ENCODE results near the gene ZW10. TPM values are rescaled to one million over a fixed set of nuclear protein-coding genes. Genes with fewer than 3 reads are reported as not detected.
"Not testable (repeated sequence)": the region's sequence is repeated elsewhere in the genome, so short reads cannot be mapped to it uniquely, and the experiment has no call there.

The ZW10 gene
- total and polyA plus RNA-seq, 5 experiments from 2014 or later, result 9.8 to 16.3 (median 14.7) TPM

DNA sequence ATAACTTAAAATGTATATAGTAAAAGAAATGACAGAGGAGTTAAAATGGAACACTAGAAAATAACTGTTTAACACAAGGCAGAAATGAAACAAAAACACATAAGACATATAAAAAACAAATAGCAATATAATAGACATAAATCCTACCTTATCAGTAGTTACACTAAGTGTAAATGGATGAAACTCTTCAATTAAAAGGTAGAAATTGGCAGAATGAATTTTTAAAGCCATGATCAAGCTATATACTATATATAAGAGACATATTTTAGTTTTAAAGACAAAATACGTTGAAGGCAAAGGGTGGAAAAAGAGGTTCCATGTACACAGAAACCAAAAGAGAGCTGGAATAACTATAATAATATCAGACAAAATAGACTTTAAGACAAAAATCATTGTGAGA is 62.5 kb downstream of the ZW10 start:
- POLR2A ChIA-PET, result no interaction called here

DNA sequence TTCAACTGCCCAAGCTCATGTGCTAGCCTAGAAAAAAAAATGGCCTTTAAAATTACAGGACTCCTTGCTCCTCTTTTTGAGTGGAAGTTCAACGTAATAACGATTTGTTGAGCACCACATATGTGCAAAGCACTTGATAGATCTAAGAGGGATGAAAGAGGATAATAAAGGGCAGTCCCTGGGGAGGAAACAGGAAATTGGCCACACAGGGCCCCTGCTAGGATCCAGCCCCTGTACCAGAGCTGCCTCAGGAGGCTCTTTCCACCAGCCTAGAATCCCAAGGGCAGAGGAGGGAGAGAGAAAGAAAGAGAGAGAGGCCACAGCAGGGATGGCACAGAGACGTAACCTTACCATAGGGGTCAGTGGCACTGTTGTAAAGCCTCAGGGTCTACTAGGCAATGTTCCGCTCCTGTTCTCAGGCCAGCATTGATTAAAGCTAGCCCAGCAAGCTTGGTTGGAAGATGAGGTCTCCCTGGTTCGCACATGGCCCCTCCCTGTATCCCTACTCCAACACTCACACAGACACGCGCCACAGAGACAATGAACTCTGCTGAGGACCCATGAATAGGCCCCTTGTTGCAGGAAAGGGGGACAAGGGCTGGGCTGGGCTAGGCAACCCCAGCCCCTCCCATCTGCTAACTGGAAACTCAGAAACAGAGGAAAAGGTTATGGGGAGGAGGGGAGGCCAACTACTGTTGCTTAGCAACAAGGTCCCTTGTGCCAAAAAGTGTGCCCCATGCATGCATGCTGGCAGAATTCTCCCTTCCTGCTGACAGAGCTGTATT is 67.4 kb downstream of the ZW10 start, which contains the start of gene TMPRSS5:
Gene TMPRSS5 (minus strand): TSS at position 438 of the 785 bp plus-strand sequence. CDS start 84 bp downstream, at position 354.
- ATAC-seq (no peak), DNase-seq (no peak)
- H3K4me1 Mint-ChIP-seq, result no peaks in the 10 kb centered on the region

More for the DNA sequence above, 62.5 kb downstream of the ZW10 start:
- Mint-ChIP-seq H3K4me3 (no peak overlapping the region), H3K4me1 (no peaks in the 10 kb centered on the region), H3K27me3 (no peaks in the 10 kb centered on the region), H3K27ac (no peak overlapping the region), H3K9me3 (peaks cover 3 to 53% (median 36%) of the 10 kb centered on the region in 9 donors), H3K36me3 (peaks cover 20 to 63% (median 46%) of the 10 kb centered on the region in 3 donors)
- ATAC-seq, result no peak
- DNase-seq, result no peak

DNA sequence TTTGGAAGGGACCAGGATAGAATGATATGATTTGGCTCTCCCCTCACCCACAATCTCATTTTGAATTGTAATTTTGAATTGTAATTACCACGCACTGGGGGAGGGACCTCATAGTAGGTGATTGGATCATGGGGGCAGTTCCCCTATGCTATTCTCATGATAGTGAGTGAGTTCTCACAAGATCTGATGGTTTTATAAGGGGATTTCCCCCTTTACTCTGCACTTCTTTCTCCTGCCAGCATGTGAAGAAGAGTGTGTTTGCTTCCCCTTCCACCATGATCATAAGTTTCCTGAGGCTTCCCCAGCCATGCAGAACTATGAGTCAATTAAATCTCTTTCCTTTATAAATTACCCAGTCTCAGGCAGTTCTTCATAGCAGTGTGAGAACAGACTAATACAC is 69.9 kb downstream of the ZW10 start:
- H3K27ac Mint-ChIP-seq, ATAC-seq, H3K4me1 Mint-ChIP-seq, POLR2A ChIA-PET, H3K4me3 Mint-ChIP-seq, H3K27me3 Mint-ChIP-seq, DNase-seq: not testable (repeated sequence)
- Mint-ChIP-seq H3K36me3 (peaks cover 9 to 19% (median 19%) of the 10 kb centered on the region in 3 donors), H3K9me3 (peaks cover 0 to 27% (median 14%) of the 10 kb centered on the region in 9 donors)

More for the DNA sequence above, 67.4 kb downstream of the ZW10 start, which contains the start of gene TMPRSS5:
- Mint-ChIP-seq H3K36me3 (peaks cover 10 to 41% (median 30%) of the 10 kb centered on the region in 3 donors), H3K27ac (no peak within 1 kb of the TSS), H3K9me3 (peaks cover 3 to 41% (median 30%) of the 10 kb centered on the region in 9 donors), H3K4me3 (no peak within 1 kb of the TSS), H3K27me3 (no peaks in the 10 kb centered on the region)
- POLR2A ChIA-PET, result no interaction called here

DNA sequence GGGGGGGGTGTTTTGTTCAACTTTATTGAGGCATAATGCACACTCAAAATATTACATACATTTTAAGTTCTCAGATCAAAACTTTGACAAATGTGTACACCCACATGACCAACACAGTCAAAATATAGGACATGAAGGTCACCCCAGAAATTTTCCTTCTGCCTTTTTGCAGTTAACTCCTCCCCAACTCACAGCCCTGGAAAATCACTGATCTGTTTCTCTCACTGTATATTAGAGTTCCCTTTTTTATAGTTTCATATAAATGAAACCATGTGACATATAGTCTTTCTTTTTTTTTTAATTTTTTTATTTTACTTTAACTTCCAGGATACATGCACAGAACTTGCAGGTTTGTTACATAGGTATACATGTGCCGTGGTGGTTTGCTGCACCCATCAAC is 72.0 kb downstream of the ZW10 start:
- Mint-ChIP-seq H3K27ac (no peak overlapping the region), H3K4me1 (no peaks in the 10 kb centered on the region), H3K36me3 (peaks cover 3 to 6% (median 4%) of the 10 kb centered on the region in 3 donors), H3K27me3 (no peaks in the 10 kb centered on the region), H3K4me3 (no peak overlapping the region), H3K9me3 (peaks cover 0 to 11% (median 0%) of the 10 kb centered on the region in 9 donors)
- DNase-seq (no peak), ATAC-seq (no peak)
- POLR2A ChIA-PET, result no interaction called here

DNA sequence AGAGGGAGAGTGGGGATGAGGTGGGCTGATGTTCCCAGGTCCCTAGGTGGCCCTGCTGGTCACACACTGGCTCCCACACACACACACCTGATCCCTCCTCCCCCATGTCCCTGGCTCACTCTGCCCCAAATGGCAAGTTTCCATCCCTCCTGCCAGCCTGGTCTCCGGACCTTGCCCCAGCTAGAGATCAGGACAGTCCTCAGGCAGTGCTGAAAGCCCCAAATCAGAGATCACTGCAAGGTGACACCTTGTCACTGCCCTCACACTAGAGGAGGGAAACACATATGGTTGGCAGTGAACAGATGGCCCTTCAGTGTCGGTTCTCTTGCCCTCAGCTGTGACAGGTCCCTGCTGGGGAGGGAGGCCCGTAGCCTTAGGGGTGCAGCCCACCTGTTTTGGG is 75.0 kb downstream of the ZW10 start:
- Mint-ChIP-seq H3K9me3 (peaks cover 0 to 4% (median 0%) of the 10 kb centered on the region in 9 donors), H3K27ac (no peak overlapping the region), H3K27me3 (no peaks in the 10 kb centered on the region), H3K36me3 (peaks cover 0 to 10% (median 2%) of the 10 kb centered on the region in 3 donors), H3K4me1 (no peaks in the 10 kb centered on the region), H3K4me3 (no peak overlapping the region)
- no peak for DNase-seq
- POLR2A ChIA-PET, result no interaction called here
- no peak for ATAC-seq

DNA sequence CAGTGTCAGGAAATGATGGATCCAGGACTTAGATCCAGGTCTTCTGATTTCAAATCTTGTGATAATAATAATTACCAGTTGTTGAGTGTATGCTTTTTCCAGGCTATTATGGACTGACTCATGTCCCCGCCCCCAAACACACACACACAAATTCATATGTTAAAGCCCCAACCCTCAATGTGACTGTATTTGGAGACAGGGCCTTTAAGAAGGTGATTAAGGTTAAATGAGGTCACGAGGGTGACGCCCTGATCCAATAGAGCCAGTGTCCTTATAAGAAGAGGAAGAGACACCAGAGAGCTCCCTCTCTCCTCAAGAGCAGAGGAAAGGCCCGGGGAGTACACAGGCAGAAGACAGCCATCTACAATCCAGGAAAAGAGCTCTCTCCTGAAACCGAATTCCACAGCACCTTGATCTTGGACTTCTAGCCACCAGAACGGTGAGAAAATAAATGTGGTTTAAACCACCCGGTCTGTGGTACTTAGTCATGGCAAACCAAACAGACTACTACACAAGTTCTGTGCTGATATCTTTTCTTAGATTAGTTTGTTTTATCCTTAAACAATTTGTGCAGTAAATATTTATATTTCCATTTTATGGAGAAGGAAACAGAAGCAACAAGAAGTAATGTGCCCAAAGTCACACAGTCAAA is 75.6 kb downstream of the ZW10 start:
- DNase-seq (no peak), ATAC-seq (no peak)
- POLR2A ChIA-PET, result no interaction called here
- Mint-ChIP-seq H3K9me3 (peaks cover 0 to 3% (median 0%) of the 10 kb centered on the region in 9 donors), H3K4me3 (no peak overlapping the region), H3K27ac (no peak overlapping the region), H3K27me3 (no peaks in the 10 kb centered on the region), H3K4me1 (no peaks in the 10 kb centered on the region), H3K36me3 (peaks cover 0 to 8% (median 2%) of the 10 kb centered on the region in 3 donors)

DNA sequence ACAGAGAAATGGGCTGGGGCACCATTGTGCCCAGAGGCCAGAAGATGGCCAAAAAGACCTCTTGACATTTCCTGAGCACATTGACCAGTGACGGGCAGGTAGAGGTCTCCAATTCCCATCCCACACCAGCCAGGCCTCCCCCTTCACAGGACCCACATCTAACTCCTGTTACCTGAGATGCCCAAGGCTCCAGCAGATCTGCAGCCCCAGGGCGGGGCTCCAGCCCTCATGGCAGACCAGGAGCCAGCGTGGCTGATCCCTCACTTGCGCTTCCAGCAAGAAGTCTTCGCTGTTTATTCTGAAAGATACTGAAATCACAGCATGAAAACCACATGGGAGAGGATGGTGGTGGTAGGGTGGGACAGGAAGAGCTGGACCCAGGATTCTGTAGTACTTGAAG is 76.4 kb downstream of the ZW10 start:
- no peak overlapping the region for H3K27ac Mint-ChIP-seq
- DNase-seq, result no peak
- no peak for ATAC-seq
- H3K36me3 Mint-ChIP-seq, result peaks cover 0 to 8% (median 2%) of the 10 kb centered on the region in 3 donors
- H3K4me3 Mint-ChIP-seq, result no peak overlapping the region
- POLR2A ChIA-PET, result no interaction called here
- H3K4me1 Mint-ChIP-seq, result no peaks in the 10 kb centered on the region
- no peaks in the 10 kb centered on the region for H3K27me3 Mint-ChIP-seq
- peaks cover 0 to under 1% (median 0%) of the 10 kb centered on the region in 9 donors for H3K9me3 Mint-ChIP-seq

DNA sequence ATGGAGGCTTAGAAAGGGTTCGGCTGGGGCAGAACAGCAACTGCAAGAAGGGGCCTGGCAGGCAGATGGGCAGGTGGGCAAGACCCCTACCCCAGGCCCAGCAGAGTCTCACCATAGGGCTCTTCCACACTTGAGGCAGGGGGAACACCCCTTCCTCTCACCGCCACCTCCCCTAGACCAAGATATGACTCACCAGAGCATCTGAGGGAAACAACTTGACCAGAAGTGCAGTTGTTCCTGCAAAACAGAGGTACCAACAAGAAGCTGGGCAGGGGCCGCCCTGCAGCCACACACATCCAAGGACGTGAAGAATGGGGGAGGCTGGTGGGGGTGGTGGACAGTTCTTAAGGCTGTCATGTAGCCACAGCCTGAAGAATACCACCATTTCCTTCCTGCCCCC is 78.3 kb downstream of the ZW10 start:
- DNase-seq (no peak), ATAC-seq (no peak)
- POLR2A ChIA-PET, result no interaction called here
- Mint-ChIP-seq H3K27ac (no peak overlapping the region), H3K4me1 (no peaks in the 10 kb centered on the region), H3K9me3 (no peaks in the 10 kb centered on the region), H3K36me3 (peaks cover 0 to 8% (median 2%) of the 10 kb centered on the region in 3 donors), H3K27me3 (no peaks in the 10 kb centered on the region), H3K4me3 (no peak overlapping the region)

DNA sequence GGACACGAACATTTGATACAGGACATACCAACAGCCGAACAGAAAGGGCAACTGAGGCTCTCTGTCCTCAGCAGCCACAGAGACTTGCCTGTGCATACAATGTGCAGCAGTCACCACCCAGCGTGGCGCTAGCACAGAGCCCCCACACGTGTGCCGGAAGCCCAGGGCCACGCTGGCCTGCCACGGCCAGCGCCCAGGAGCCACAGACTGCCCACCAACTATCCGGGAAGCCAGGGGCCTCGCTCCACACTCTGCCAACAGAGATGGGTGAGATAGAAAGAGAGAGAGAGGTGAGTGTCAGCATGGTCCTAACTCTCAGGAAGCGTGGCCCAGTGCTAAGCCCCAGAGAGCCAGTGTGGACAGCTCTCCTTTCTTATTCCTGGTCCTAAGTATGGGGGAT is 79.1 kb downstream of the ZW10 start:
- no peak for DNase-seq
- Mint-ChIP-seq H3K27me3 (no peaks in the 10 kb centered on the region), H3K4me1 (no peaks in the 10 kb centered on the region), H3K27ac (no peak overlapping the region), H3K4me3 (no peak overlapping the region), H3K36me3 (peaks cover 0 to 8% (median 2%) of the 10 kb centered on the region in 3 donors), H3K9me3 (no peaks in the 10 kb centered on the region)
- POLR2A ChIA-PET, result no interaction called here
- ATAC-seq, result no peak

DNA sequence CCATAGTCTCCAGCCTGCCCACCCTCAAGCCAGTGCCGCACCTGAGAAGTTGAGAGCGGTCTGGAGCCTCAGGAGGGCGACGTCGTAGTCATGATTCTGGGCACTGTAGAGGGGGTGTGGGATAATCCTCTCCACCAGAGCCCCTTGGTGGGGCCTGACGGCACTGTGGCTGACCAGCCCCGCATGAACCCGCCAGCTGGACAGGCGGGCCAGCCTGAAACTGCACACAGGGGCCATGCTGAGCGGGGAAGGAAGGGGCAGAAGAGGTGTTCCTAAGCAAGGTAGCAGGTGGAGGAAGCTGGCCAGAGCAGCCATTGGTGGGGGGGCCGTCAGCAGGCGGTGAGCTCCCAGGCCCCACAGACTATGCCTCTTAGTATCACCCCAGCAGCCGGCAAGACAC is 80.5 kb downstream of the ZW10 start:
- Mint-ChIP-seq H3K4me1 (no peaks in the 10 kb centered on the region), H3K36me3 (peaks cover 0 to 8% (median 2%) of the 10 kb centered on the region in 3 donors), H3K9me3 (no peaks in the 10 kb centered on the region), H3K27ac (no peak overlapping the region), H3K4me3 (no peak overlapping the region), H3K27me3 (no peaks in the 10 kb centered on the region)
- DNase-seq (no peak), ATAC-seq (no peak)
- POLR2A ChIA-PET, result no interaction called here

DNA sequence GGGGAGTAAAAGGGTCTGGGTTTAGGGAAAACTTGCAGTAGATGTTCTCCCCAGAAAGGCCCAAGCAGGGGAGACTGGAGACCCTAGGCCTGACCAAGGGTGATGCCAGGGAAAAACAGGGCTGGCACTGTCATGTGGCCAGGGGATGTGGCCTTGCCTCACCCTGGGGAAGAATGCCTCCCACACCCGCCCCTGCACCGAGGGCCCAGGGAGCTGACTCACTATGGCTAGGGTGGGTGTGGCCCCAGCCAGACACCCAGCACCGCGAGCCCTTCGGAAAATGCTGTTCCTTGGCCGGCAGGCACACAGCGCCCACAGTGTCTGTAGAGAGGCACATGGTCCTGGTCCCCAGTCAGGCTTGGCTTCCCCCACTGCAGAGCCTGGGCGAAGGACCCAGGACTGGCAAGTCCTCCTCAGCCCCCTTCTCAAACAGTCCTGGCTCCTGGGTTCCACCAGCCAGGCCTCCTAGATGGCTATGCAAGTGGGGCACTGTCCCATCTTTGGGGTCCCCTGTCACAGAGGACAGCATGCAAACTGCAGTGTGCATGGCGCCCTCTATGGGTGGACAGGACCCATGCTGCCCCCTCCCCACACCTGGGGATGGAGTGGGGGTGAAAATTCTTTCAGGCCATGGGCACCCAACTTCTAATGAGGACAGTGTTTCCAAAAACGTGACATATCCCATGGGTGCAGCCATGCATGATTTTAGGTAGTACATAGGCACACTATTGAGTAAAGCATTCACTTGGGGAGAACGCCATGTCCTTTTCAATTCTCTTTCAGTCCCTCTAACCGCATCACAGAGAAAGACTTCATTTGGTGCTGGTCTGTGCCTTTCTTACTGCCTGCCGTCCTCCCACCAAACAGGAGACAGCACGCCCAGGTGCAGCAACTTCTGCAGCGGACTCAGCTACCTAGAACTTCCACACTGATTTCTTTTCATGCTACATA is 82.6 kb downstream of the ZW10 start:
- ATAC-seq, result no peak
- H3K4me3 Mint-ChIP-seq, result no peak overlapping the region
- no peaks in the 10 kb centered on the region for H3K4me1 Mint-ChIP-seq
- H3K27ac Mint-ChIP-seq, result no peak overlapping the region
- H3K36me3 Mint-ChIP-seq, result peaks cover 0 to 1% (median 0%) of the 10 kb centered on the region in 3 donors
- peak in 1 of 10 donors; percentile 1 for DNase-seq
- POLR2A ChIA-PET, result no interaction called here
- H3K9me3 Mint-ChIP-seq, result no peaks in the 10 kb centered on the region
- H3K27me3 Mint-ChIP-seq, result no peaks in the 10 kb centered on the region

DNA sequence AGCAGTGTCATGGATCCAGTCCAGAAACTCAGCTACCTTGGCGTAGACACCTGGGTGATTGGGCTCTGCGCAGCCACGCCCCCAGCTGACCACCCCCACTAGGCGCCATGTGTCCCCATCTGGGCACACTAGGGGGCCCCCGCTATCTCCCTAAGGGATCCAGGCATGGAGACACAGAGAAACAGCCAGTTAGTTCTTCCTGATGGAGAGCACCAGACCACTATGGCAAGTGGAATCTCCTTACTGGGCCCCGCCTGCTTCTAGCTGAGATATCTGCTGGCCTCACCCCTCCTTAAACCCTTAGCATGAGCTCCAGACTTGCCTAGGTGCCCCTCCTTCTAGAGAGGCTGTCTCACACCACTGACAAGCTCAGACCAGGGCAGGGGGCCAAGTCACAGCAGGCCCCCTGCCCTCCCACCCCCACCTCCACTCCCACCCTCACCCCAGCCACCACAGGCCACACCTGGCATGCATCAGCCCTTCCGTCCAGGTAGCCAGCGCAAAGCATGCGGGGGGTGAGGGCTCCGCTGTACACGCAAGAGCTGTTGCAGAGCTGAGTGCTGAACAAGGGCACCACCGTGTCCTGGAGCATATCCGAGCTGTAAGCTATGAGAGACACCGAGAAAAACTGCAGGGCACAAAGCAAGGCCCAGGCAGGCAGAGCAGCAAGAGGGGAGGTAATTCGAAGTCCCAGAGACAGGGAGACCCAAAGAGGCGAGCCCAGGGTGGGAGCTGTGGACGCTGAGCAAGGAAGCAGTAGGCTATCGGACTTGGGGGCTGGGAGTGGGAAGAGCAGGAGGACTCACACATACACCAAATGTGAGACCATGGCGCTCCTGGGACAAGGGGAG is 83.5 kb downstream of the ZW10 start:
- ATAC-seq, result no peak

More for the DNA sequence above, 83.5 kb downstream of the ZW10 start:
- DNase-seq, result no peak
- Mint-ChIP-seq H3K36me3 (no peaks in the 10 kb centered on the region), H3K9me3 (no peaks in the 10 kb centered on the region), H3K4me1 (no peaks in the 10 kb centered on the region), H3K4me3 (no peak overlapping the region), H3K27me3 (no peaks in the 10 kb centered on the region), H3K27ac (no peak overlapping the region)
- POLR2A ChIA-PET, result no interaction called here
